OCI-M2 (cell line): ENCODE measurements around the gene PIMREG.

Experiments
- DNase-seq: peaks from one replicate; lab custom pipeline; 2025; ENCODE audit not compliant: unreplicated experiment; lab: John Stamatoyannopoulos, UW

PIMREG gene

DNA sequence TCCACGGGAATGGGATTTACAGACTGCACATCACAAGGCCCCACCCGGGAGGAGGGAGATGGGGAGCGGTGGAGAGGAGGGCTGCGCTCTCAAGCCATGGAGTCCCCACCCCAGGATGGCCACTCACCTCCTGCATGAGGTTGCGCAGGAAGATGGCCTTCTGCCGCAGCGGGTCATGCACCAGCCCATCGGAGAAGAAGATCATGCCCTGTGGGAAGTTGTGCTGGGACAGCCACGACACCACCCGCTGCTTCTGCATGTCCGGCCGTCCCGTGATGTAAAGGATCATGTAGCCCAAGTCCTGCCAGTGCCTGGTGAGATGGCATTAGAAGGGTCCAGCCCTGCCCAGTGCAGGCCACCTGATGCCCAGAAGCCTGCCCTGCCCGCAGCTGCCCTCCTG lies 17.0 kb downstream of the PIMREG start:
- DNase-seq, result no peak

DNA sequence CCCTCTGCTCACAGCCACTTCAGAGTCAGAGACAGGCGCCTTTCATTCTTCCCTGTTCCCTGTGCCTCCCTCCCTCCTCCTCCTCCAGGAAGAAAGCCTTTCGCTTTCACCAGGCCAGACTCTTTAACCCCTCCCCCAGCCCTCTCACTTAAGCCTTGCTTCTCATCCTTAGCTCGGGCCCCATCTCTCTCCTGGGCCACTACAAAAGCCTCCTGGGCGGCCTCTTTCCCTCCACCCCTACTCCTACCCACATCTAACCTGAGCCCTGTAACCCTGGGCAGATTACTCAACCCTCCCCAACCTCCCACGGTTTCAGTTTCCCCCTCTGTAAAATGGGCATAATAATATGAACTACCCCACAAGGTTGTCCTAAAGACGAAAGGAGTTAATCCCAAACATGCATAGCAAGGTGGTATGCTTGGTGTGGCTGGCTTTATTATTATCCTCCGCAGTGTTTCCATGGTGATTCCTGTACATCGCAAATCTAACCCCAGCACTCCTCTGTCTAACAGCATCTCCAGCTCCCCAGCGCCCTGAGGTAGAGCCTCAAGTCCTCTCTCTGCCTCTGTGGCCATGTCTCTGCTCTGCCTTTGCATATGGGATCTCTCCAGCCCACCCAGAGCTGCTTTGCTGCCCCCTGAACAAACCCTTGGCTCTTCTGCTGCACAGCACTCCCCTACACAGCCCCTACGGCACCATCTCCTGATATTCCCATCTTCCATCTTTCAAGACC lies 17.7 kb downstream of the PIMREG start:
- DNase-seq, result no peak

DNA sequence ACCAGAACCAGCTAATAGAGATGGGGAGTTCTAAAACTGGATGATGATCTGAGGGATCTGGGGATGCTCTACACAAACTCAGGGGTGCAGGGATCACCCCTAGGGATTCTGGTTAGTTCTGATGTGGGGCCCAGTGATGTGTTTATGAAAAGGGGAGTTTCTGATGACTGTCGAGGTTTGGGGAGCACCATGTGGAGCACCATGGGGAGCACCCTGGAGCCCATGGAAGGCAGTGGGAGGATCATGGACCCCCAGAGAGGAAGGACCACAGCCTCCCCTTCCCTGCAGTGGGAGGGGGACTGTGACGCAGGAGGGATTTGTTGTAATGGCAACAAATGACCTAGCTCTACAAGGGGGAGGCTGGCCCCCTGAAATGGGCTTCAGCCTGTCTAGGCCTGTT lies 18.4 kb downstream of the PIMREG start:
- no peak for DNase-seq

DNA sequence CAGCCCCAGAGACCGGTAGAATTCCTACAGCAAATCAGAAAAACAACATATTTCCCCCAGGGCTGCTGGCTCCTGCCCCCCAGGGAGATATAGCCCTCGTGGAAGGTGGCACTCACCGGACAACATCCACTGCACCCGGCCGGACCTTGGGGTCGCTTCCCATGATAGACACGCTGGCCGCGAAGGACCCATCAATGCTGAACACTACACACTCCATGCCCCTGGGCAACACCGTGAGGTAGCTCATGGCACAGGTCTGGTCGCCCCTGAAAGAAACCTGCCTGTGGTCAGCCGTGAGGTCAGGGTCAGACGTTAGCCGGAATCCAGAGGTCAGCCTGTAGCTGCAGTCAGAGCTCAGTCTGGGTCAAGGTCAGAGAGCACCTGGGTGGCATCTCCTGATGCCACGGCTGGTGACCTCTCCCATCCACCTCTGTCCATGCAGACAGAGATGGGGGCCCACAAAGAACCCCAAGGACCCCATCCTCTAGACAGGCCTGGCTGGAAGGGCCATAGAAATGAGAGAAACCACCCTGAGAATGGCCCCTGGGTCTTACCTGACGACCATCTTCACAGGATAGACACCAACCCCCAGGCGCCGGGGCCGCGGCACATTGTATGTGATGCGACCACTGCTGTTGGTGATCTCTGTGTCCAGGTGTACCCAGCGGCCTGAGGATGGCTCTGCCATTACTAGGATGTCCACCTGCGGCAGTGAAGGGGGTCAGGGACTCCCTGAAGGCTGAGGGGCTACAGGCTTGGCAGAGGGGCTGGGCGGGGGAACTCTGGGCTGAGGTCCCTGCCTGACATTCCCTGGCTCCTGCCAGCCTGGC lies 19.6 kb downstream of the PIMREG start:
- no peak for DNase-seq

DNA sequence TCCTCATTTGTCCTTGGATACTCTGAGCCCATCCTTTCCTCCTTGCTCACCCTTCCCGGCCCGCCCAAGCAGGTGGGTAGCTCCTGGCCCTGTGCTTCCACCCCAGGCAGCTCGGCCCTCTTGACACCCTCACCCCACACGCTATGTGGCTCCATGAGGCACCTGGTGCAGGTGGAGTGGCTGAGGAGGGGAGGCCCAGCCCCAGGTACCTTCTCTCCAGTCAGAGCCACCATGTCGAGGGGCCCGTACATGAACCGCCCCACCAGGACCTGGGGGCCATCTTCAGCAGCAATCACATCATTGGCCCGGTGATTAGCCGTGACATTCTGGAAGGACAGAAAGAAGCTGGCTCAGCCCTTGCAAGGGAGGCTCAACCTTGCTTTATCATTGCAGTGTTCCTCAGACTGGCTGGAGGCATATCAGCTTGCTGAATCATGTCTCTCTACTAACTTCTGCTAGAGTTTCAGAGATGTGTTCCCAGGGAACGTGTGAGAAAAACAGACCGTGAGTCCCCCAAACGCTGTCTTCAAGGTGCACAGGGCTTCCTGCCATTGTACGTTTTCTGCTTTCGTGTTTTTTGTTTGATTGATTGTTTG lies 20.3 kb downstream of the PIMREG start:
- DNase-seq, result no peak

DNA sequence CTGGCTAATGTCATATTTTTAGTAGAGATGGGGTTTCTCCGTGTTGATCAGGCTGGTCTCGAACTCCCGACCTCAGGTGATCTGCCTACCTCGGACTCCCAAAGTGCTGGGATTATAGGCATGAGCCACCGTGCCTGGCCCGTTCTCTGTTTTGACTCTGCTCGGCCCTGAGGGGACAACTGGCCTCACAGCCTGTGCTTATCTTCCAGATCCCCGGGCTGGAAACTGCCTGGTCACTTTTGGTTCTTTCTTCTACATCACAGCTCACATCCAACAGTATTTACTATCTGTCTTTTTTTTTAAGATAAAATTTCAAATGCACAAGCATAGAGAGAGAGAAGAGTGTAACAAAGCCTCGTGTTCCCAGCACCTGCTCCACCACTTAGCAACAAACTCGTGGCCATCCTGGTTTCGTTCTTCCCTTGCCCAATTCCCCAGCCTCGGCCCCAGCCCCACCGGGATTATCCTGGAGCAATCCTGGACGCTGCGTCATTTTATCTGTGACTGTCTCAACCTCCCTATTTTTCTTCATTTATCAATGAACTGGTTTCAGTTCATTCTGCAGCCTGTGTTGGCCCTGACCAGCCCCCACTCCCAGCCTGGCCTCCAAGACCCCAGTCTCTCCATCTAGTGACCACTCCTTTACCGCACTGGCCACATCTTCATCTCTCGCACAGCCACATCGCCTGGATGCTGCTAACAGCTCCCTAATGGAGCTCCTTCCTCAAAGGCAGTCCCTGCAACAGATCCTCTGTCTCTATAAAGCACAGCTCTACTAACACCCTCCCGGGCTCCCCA lies 21.1 kb downstream of the PIMREG start:
- DNase-seq, result no peak

DNA sequence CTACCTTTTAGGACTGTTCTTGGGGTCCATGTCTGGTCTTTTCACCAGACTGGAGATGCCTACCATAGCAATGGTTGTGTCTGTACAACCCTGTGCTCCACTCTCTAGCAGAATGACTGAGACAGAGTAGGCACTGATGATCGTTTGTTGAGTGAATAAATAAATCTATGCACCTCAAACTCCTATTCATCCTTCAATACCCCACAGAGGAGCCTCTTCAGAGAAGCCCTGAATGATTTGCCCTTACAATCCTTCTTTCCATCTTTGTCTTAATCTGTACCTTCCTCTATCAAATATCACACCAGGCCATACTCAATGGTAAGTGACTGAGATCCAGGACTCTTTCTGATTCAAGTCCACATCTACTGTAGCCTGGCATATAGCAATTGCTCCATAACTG lies 23.3 kb downstream of the PIMREG start:
- DNase-seq, result no peak

DNA sequence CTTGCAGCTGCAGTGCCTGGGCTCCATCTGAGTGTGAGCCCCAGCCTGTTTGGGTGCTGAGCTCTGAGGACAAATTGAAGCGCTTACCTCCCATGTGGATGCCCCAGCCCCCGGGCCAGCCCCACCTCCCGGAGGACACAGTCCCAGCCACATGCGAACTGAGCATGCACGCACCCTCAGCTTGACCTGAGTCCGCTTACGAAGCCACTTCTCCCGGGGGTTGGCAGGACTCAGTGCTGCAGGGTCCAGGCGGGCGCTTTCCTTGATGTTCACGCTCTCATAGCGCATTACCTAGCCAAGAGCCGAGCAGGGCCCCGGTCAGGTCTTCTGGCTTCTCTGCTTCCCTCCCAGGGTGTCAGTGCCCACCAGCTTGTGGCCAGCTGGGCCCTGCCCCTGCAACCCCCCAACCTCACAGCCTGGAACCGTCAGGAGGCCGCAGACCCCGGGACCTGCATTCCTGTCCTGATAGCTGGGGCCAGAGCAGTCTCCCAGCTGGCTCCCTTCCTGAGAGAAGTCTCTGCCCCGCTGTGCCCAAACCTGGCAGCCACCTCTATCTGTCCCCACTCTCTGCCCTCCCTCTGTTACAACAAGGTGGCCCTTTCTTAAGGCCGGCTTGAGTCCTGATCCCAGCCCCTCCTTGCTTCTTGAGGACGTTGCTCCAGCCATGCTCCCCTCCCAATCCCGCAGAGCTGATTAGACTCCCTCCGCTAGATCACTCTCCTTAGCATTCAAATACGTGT lies 24.0 kb downstream of the PIMREG start:
- DNase-seq, result no peak

DNA sequence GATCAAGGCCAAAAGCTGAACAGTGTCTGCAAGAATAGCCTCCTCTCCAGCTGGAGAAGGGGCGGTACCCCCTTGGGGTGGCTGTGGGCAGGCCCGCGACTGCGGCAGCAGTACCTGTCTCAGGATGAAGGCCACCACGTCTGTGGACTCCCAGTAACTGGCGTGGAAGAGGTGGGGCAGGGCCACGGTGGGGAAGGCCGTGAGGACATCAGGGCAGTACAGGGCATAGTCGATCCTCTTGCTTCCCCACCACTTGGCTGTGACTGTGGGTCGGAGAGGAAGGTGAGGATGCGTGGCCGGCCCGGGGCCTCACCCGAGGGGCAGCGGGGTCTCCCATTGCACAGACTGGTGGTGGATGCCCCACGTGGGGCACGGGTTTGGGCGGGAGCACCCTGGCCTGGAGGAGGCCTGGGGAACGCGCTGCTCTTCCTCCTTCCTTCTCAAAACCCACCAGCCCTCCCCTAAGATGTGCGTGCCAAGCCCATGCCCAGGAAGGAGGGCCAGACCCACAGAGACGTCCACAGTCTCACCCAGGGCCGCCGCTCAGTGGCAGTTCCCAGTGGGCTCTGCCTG lies 26.0 kb downstream of the PIMREG start:
- no peak for DNase-seq

DNA sequence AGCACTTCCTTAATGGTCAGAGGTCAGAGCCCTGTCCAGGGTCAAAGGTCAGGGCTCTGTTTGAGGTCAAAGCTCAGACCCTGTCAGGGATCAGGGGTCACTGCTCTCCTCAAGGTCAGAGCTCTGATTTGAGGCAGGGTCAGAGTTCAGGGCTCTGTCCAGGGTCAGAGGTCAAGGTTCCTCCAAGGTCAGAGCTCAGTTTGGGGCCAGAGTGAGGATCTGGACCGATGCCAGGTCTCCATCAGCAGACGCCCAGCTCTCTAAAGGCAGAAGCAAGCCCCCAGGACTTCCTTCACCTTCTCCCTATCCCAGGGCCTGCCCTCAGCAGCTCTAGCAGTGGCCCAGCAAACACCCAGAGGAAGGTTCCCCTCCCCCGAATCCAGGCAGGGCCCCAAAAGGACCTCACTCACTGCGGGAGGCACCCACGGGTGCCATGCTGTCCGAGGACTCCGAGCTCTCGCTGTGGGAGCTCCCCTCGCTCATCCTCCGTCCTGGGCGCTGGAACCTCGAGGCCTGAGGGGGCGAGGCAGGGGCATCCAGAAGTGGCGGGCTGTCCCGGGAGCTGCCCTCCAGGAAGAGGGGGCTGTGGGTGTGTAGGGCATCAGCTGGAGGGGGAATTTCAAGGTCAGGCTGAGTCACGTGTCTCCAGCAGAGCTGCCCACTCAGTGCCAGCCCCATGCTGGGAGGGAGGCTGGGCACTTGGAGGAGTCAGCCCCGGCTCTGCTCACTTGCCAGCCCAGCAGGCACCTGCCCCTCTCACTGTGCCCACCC lies 26.7 kb downstream of the PIMREG start:
- no peak for DNase-seq

DNA sequence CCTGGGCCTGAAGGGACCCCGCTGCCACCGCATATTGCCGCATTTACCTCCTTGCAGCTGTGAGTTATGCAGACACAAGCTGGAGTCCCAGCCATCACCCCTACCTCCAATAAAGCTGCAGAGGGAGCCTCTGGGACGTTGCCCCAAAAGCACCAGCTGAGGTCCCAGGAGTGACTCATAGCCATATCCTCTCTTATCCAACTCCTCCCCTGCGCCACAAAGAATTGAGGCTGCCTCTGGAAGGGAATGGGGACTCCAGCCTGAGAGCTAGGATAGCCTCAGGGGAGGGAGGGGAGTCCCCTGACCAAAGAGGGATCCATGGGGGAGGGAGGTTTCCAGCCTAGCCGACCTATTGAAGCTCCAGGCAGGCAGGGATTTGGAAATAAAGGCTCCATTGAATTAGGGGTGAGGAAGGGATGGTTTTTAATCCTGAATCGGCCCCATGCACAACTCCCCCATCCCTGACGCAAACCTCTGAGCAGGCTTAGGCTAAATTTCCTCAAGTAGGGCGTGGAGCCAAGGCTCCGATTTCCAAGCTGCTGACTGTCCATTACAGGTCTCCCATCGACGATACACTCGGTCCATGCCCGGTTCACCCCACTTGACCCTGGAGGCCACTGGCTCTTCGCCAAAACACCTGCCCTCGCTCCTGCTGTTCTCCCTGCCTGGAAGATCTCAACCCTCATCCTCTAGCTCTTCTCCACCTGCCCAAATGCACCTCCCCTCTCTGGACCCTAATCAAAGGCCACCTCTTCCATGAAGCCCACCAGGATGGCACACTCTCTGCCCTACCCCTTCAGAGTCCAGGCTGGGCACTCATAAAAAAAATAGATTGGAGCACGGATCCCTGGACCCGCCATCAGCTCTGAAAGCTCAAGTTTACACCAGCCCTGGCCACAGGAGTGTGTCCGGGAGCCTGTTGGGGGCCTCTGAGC lies 27.5 kb downstream of the PIMREG start:
- no peak for DNase-seq

DNA sequence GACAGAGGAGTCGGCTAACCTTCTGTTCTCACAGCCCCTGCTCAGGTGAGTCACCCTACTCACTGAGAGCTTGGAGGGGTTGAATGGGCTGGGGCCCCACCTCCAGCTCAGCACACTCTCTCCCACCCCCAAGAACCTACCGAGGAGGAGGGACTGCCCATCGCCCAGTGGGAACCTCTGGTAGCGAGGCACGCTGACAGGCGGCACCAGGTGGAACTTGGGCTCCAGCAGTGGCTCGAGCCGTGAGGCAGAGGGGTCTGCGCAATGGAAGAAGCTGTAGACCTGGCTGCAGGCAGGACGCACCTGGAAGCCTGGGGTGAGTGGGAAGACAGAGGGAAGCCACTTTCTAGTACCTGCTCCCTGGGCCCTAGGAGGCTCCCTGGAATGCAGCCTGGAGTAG lies 28.3 kb downstream of the PIMREG start:
- DNase-seq, result no peak

DNA sequence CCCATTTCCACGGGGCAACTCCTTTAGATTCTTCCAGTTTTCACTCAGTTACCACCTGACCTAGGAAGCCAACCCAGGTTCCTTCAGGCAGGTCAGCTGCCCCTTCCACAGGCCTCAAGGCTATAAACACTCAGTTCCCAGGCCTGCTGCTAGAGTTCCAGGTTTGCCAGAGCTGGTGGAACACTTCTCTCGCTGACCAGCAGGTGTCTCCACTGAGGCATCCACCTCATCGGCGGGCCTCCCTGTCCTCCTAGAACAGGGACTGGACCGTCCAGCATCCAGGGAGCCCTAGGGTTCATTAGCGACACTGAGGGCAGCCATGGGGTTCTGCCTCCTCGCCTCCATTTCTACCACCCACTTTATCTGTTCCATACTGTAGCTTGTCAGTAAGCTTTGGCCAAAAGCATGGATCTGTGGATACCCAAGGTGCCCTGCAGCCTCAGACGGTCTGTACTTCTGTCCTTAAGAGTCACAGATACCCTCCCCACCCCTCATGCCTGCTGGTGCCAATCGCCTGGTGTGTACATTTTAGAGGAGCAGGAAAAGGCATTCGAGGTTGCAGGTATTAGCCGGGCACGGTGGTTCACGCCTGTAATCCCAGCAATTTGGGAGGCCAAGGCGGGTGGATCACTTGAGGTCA lies 29.0 kb downstream of the PIMREG start:
- peak; percentile 5 for DNase-seq

DNA sequence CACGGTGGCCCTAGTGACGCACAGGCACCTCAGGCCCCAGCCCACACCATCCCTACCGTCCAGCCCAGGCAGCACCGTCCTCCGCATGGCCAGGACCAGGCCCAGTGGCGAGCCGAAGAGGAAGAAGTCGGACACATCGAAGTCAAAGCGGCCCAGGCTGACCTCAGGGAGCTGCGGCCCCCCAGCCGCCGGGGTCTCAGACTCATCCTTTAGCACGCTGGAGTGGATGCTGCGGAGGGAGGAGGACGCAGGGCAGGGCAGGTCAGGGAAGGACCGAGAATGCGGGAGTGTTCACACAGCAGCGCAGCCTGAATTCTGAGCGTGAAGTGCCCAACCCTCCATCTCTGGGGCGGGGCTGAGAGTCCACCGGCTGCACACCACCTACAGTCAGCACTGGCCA lies 30.1 kb downstream of the PIMREG start:
- no peak for DNase-seq

DNA sequence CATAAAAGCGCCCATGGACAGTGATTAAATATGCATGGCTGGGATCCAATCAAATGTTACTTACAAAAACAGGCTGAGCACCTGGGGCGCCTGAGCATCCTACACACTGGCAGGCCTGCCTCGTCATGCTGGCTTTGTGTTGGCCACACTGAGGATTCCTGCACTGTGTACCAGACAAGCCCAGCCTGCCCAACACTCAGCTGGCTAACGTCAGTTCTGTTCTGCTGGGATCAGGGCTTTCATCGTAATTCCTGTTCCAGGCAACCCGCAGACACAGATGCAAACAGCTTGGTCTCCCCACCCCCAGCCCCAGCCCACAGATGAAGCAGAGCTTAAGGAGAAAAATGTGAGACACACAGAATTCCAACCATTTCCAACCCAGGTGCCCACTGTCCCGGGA lies 30.7 kb downstream of the PIMREG start:
- no peak for DNase-seq

DNA sequence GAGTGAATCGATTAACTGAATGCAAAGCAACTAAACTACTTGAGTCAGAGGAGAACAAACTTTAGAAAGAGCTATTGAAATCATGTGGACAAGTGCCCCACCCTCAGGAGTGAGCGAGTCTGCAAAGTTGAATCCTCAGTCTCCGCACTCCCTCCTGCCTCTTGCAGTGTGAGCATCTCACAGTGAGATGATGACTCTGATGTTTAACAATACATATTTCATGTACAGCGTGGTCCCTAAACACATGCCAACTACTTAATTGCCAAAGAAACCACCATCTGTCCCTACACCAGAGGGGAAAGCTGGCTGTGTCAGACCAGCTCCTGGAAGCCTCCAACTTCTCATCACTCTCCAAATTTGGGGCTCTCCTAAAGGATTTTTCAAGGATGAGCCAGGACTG lies 31.2 kb downstream of the PIMREG start:
- DNase-seq, result no peak

DNA sequence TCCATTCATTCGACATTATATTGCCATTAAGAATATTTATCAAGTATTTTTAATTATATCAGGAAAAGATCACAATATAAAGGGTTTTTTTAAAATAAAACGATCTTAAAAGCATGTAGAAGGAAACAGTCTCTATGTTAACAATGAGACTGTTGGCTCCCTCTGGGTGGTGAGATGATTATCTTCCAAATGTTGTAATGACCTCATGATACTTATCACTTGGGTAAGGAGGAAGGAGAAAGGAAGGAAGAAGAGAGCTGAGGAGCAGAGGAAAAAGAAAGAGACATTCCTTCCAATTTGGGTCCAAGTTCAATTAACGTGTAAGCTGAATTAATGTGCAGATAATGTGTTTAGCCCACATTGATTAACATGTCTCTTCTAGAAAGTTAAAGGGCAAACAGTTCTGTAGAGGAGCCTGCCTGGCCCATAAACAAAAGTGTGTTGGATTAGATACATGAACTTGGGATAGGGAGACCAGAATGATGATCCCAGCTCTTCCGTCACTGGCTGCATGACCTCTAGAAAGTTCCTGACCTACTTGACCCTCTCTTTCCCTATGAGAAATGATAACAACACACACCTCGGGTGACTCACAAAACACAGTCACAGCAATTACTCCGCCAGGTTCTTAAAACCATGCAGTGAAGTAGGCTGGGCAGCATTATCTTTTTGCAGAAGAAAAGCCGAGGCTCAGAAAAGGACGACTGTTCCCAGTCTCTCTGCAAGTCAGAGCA lies 32.0 kb downstream of the PIMREG start:
- DNase-seq, result no peak
